ENCODE results near the gene TMEM131L.
"Not testable (repeated sequence)": the region's sequence is repeated elsewhere in the genome, so short reads cannot be mapped to it uniquely, and the experiment has no call there.

The TMEM131L gene

GRCh38 chr4:153547520-153547919, 81.4 kb downstream of the TMEM131L start:
- Mint-ChIP-seq H3K9me3 (no peaks in the 10 kb centered on the region), H3K27ac (no peak overlapping the region), H3K4me3 (no peak overlapping the region), H3K4me1 (ENCODE audit: low read depth) (peaks cover 3% of the 10 kb centered on the region), H3K36me3 (ENCODE audit: low read depth) (peaks cover 13% of the 10 kb centered on the region), H3K27me3 (no peaks in the 10 kb centered on the region)
- intact Hi-C loops (cut with micrococcal nuclease), result no loop called here

- not testable (repeated sequence) for H3K4me3 Mint-ChIP-seq, H3K27ac Mint-ChIP-seq
These were observed 82.7 kb downstream of the TMEM131L start for GRCh38 chr4:153548907-153549306.

GRCh38 chr4:153549405-153549804, 83.2 kb downstream of the TMEM131L start:
- H3K4me1 Mint-ChIP-seq (ENCODE audit: low read depth), result no peaks in the 10 kb centered on the region
- no peak overlapping the region for H3K27ac Mint-ChIP-seq
- H3K9me3 Mint-ChIP-seq, result no peaks in the 10 kb centered on the region
- no peaks in the 10 kb centered on the region for H3K27me3 Mint-ChIP-seq
- H3K36me3 Mint-ChIP-seq (ENCODE audit: low read depth), result peaks cover 13% of the 10 kb centered on the region
- no peak overlapping the region for H3K4me3 Mint-ChIP-seq
- intact Hi-C loops (cut with micrococcal nuclease), result no loop called here

More at GRCh38 chr4:153548907-153549306, 82.7 kb downstream of the TMEM131L start:
- H3K4me1 Mint-ChIP-seq (ENCODE audit: low read depth); H3K27me3 Mint-ChIP-seq; H3K9me3 Mint-ChIP-seq; intact Hi-C loops (cut with micrococcal nuclease): not testable (repeated sequence)
- peaks cover 13% of the 10 kb centered on the region for H3K36me3 Mint-ChIP-seq (ENCODE audit: low read depth)

DNA sequence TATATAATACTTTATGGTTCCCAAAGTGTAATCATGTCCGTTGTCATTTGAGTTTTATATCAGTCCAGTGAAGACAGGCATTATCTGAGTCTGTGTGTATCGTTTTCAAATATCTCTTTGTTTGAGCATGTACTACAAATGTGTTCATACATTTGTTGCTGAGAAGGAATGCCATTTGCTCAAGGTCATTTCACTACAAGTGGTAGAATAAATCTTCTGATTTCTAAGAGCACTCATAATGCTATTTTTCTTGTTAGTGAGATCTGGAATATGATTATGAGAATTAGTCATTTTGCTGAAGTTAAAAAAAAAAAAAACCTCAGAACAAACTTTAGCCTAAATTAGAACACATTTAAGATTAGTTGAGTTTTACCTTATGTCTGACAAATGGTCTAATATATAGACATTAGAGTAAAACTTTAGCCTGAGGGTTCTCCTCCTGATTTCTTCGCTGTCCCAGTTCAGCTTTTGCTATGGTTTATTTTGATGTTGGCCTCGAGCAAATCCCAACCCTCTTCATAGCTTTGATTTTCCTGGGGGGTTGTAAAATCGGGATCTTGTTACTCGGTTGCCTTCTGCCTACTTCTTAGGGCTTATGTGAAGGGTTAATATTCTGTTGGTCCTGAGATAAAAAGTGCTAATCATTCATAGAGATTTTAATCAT, 87.1 kb downstream of the TMEM131L start:
- Mint-ChIP-seq H3K36me3 (ENCODE audit: low read depth) (peaks cover 27% of the 10 kb centered on the region), H3K27me3 (no peaks in the 10 kb centered on the region), H3K4me3 (no peak overlapping the region), H3K9me3 (no peaks in the 10 kb centered on the region), H3K4me1 (ENCODE audit: low read depth) (no peaks in the 10 kb centered on the region), H3K27ac (no peak overlapping the region)
- intact Hi-C loops (cut with micrococcal nuclease), result no loop called here

GRCh38 chr4:153553819-153554170, 87.6 kb downstream of the TMEM131L start:
- H3K27ac Mint-ChIP-seq, result no peak overlapping the region
- no peaks in the 10 kb centered on the region for H3K27me3 Mint-ChIP-seq
- no peak overlapping the region for H3K4me3 Mint-ChIP-seq
- peaks cover 27% of the 10 kb centered on the region for H3K36me3 Mint-ChIP-seq (ENCODE audit: low read depth)
- no peaks in the 10 kb centered on the region for H3K4me1 Mint-ChIP-seq (ENCODE audit: low read depth)
- H3K9me3 Mint-ChIP-seq, result no peaks in the 10 kb centered on the region
- intact Hi-C loops (cut with micrococcal nuclease), result no loop called here

GRCh38 chr4:153555730-153556434, 89.7 kb downstream of the TMEM131L start:
- Mint-ChIP-seq H3K4me3 (no peak overlapping the region), H3K27ac (no peak overlapping the region), H3K27me3 (no peaks in the 10 kb centered on the region)

GRCh38 chr4:153556435-153556815, 90.3 kb downstream of the TMEM131L start:
- H3K36me3 Mint-ChIP-seq (ENCODE audit: low read depth), result peaks cover 31% of the 10 kb centered on the region
- no peak overlapping the region for H3K27ac Mint-ChIP-seq
- no peak overlapping the region for H3K4me3 Mint-ChIP-seq
- H3K27me3 Mint-ChIP-seq, result no peaks in the 10 kb centered on the region
- no peaks in the 10 kb centered on the region for H3K9me3 Mint-ChIP-seq
- H3K4me1 Mint-ChIP-seq (ENCODE audit: low read depth), result peaks cover 9% of the 10 kb centered on the region
- intact Hi-C loops (cut with micrococcal nuclease), result no loop called here

More at GRCh38 chr4:153555730-153556434, 89.7 kb downstream of the TMEM131L start:
- Mint-ChIP-seq H3K4me1 (ENCODE audit: low read depth) (peaks cover 4% of the 10 kb centered on the region), H3K36me3 (ENCODE audit: low read depth) (peaks cover 35% of the 10 kb centered on the region), H3K9me3 (no peaks in the 10 kb centered on the region)
- intact Hi-C loops (cut with micrococcal nuclease), result no loop called here

- intact Hi-C loops (cut with micrococcal nuclease), result no loop called here
- Mint-ChIP-seq H3K27me3 (no peaks in the 10 kb centered on the region), H3K36me3 (ENCODE audit: low read depth) (peaks cover 49% of the 10 kb centered on the region), H3K4me3 (no peak overlapping the region), H3K4me1 (ENCODE audit: low read depth) (peaks cover 12% of the 10 kb centered on the region), H3K27ac (no peak overlapping the region), H3K9me3 (no peaks in the 10 kb centered on the region)
These were observed 94.7 kb downstream of the TMEM131L start for GRCh38 chr4:153560908-153561307.

DNA sequence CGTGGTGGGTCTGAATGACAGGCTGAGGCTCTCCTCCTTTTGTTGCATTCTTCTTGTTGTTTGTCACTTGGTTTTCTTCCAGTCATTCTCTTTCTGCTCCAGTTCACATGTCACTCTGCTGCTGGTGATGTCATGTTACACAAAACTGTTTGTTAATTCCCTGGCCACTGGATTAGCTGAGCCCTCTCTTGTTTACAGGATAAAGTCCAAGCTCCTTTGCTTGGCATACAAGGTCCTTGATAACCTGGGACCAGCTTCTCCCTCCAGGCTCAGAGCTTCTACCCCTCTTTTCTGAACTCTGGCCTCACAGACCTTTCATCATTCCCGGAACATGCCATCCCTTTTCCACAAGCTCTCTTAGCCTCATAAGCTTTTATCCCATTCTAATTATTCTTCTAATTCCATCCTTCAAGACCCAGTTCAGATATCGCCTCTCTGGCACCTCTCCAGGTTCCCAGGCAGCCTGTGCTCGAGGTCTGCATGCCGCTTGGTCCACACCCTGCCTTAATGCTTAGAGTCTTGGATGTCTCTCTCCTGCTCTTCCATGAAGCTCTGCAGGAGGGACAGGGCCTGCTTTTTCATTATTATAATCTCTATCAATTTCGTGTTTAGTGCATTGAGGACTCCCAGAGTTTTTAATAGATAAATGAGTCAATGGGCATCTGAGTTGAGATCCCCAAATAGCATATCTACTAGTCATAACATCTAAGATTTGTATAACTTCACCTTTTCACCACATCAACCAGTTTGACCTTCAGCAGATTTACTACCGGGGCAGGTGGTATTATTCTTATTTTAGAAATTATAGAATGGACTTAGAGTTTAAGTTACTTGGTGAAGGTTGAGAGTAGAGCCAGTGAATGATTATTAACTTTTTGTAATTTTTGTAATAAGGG, 98.7 kb downstream of the TMEM131L start:
- Mint-ChIP-seq H3K9me3 (no peaks in the 10 kb centered on the region), H3K4me1 (ENCODE audit: low read depth) (peaks cover 12% of the 10 kb centered on the region), H3K36me3 (ENCODE audit: low read depth) (peaks cover 54% of the 10 kb centered on the region), H3K4me3 (no peak overlapping the region), H3K27ac (no peak overlapping the region), H3K27me3 (peaks cover 3% of the 10 kb centered on the region)
- intact Hi-C loops (cut with micrococcal nuclease), result no loop called here

GRCh38 chr4:153566631-153567150, 100.5 kb downstream of the TMEM131L start:
- Mint-ChIP-seq H3K9me3 (no peaks in the 10 kb centered on the region), H3K4me1 (ENCODE audit: low read depth) (peaks cover 5% of the 10 kb centered on the region), H3K27me3 (peaks cover 3% of the 10 kb centered on the region), H3K27ac (no peak overlapping the region), H3K36me3 (ENCODE audit: low read depth) (peaks cover 42% of the 10 kb centered on the region), H3K4me3 (no peak overlapping the region)
- intact Hi-C loops (cut with micrococcal nuclease), result no loop called here

GRCh38 chr4:153567660-153568059, 101.5 kb downstream of the TMEM131L start:
- H3K27ac Mint-ChIP-seq; intact Hi-C loops (cut with micrococcal nuclease); H3K4me3 Mint-ChIP-seq; H3K27me3 Mint-ChIP-seq; H3K9me3 Mint-ChIP-seq; H3K4me1 Mint-ChIP-seq (ENCODE audit: low read depth): not testable (repeated sequence)
- H3K36me3 Mint-ChIP-seq (ENCODE audit: low read depth), result peaks cover 48% of the 10 kb centered on the region

DNA sequence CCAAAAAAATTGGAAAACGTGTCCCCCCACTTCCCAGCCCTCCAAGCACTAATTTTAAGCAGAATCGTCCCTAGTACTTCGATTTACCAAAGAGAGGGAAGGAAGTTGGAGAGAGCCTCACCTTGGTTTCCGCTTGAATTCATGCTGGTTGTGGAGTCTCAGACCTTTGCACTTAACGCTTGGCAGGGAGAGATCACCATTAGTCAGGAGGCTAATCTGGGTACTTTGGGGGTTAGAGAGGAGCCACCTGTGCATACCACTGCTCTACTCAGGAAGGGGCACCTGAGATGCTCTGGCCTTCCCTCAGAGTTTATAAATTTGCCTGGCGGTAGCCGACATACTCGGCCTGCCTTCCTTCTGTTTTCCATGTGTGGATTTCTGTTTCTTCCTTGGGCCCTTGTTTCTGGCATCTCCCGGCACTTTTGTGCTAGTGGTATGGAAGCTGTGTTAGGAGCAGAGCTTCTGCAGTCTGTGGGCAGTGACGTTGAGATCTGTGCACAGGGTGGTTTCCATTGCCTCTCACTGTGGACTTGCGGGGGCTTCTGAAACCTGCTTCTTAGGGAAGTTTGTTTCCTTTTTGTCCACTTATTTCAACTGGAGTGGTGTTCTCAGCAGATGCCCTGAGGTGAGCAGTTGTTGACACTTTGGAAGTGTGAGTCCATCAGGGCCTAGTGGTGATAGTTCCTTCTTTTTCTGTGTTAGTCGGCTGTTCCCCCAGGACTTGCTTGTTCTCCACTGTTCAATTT, 104.2 kb downstream of the TMEM131L start:
- intact Hi-C loops (cut with micrococcal nuclease), result no loop called here
- H3K27ac Mint-ChIP-seq, result no peak overlapping the region
- H3K9me3 Mint-ChIP-seq, result no peaks in the 10 kb centered on the region
- peaks cover 35% of the 10 kb centered on the region for H3K36me3 Mint-ChIP-seq (ENCODE audit: low read depth)
- H3K4me1 Mint-ChIP-seq (ENCODE audit: low read depth), result peaks cover 9% of the 10 kb centered on the region
- peaks cover 7% of the 10 kb centered on the region for H3K27me3 Mint-ChIP-seq
- H3K4me3 Mint-ChIP-seq, result no peak overlapping the region

GRCh38 chr4:153571006-153571545, 104.9 kb downstream of the TMEM131L start:
- Mint-ChIP-seq H3K27ac (no peak overlapping the region), H3K4me1 (ENCODE audit: low read depth) (peaks cover 9% of the 10 kb centered on the region), H3K4me3 (no peak overlapping the region), H3K9me3 (no peaks in the 10 kb centered on the region), H3K36me3 (ENCODE audit: low read depth) (peaks cover 33% of the 10 kb centered on the region), H3K27me3 (peaks cover 7% of the 10 kb centered on the region)
- intact Hi-C loops (cut with micrococcal nuclease), result no loop called here

Data from dendritic cell treated with granulocyte-macrophage colony-stimulating factor and Interleukin-4, amounts not matched to agents 40 ng/mL and 50 ng/mL, for 4 days (primary cell).